T-helper 17 cell (primary cell): ENCODE measurements around the gene MMAB. TPM values are rescaled to one million over a fixed set of nuclear protein-coding genes. Genes with fewer than 3 reads are reported as not detected.

Experiments used
- ATAC-seq: fragments of 150-1000 bp; cut with Tn5 transposase; 2 replicates; pipeline ENCODE4 v1.10.0; 2021; ENCODE audit warnings: mild to moderate bottlenecking, moderate library complexity
- DNase-seq, 3 donors: peaks; one replicate each; pipeline versions ENCODE4 v3.0.0 to v3.0.0-alpha.2; 2020 to 2021
- H3K9me3 ChIP-seq: one replicate; pipeline ENCODE4 v1.7.0; 2013; ENCODE audit warnings: low read length, mild to moderate bottlenecking; ENCODE audit not compliant: control insufficient read depth, poor library complexity, severe bottlenecking
- H3K27ac Mint-ChIP-seq: one replicate; pipeline ENCODE4 v1.8.0; 2022; ENCODE audit warnings: mild to moderate bottlenecking, moderate library complexity, mixed read lengths
- H3K27me3 Mint-ChIP-seq: one replicate; pipeline ENCODE4 v1.8.0; 2022; ENCODE audit warnings: mixed read lengths
- H3K36me3 Mint-ChIP-seq: one replicate; pipeline ENCODE4 v1.8.0; 2022; ENCODE audit warnings: low read depth, mixed read lengths
- H3K4me1 Mint-ChIP-seq: one replicate; pipeline ENCODE4 v1.8.0; 2022; ENCODE audit warnings: mild to moderate bottlenecking, mixed read lengths
- H3K4me3 Mint-ChIP-seq: one replicate; pipeline ENCODE4 v1.8.0; 2022; ENCODE audit warnings: mild to moderate bottlenecking, moderate library complexity, mixed read lengths
- total RNA-seq, 4 donors: library from RNA in 2 of 4; stranded (reverse) in 2 of 4; gene quantifications; one replicate each; pipeline ENCODE4 v1.2.3 and lab custom pipeline; 2022 to 2026

Gene MMAB
- total RNA-seq, 2 donors from 2014 or later: 8.0 to 12.1 TPM

DNA sequence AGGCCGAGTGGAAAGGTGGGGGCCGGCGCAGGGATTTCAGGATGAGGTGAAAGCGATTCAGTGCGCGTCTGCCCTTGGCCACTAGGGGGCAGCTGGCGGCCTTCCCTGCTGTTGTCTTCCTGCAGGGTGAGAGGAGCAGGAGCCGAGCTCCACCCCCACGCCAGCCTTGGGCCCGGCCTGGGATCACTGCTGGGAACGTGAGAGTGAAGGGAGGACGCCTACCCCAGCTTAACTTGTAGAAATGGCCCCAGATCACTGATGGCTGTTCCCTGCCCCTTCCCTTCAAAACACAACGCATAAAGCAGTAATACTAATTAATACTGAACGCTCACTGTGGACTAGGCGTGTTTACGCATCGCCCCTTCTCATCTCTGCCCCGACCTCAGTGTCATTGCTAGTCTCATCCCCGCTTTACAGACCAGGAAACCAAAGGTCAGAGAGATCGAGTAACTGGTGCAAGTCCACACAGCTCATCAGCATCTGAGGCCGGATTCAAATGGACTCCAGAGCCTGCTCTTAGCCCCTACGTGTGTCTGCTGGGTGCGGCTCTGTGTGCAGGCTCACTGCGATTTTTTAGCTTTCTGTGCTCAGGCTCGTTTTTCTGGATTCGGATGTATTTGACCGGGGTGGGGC is 24.6 kb upstream of the MMAB start:
- Mint-ChIP-seq H3K27me3 (no peaks in the 10 kb centered on the region), H3K4me1 (peaks cover 30% of the 10 kb centered on the region), H3K36me3 (no peaks in the 10 kb centered on the region), H3K27ac (peak overlapping the region; percentile 1), H3K4me3 (peak overlapping the region; percentile 33)
- no peaks in the 10 kb centered on the region for H3K9me3 ChIP-seq
- ATAC-seq: peak; percentile 62
- DNase-seq: peak; percentile 36 to 52 (median 51)

DNA sequence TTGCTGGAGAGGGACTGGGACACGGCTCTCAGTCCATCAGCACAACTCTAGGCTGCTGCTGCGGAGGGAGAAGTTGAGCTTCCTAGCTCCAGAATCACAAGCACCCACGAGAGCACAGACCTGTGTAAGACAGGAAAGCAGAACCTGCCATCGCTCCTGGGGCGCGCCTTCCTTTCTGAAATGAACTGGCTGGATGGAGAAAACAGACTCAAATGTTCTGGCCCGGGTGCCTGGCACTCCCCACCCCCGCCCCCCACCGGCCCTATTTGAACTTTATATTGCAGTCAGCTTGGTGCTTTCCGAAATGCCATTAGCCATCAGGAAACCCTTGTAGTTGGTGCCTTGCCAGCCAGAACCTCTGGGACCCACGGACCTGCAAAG is 24.1 kb upstream of the MMAB start:
- H3K9me3 ChIP-seq: no peaks in the 10 kb centered on the region
- H3K4me3 Mint-ChIP-seq: peak overlapping the region; percentile 33
- H3K36me3 Mint-ChIP-seq: no peaks in the 10 kb centered on the region
- H3K27ac Mint-ChIP-seq: no peak overlapping the region
- H3K4me1 Mint-ChIP-seq: peaks cover 30% of the 10 kb centered on the region
- no peaks in the 10 kb centered on the region for H3K27me3 Mint-ChIP-seq
- no peak for ATAC-seq
- DNase-seq: no peak

DNA sequence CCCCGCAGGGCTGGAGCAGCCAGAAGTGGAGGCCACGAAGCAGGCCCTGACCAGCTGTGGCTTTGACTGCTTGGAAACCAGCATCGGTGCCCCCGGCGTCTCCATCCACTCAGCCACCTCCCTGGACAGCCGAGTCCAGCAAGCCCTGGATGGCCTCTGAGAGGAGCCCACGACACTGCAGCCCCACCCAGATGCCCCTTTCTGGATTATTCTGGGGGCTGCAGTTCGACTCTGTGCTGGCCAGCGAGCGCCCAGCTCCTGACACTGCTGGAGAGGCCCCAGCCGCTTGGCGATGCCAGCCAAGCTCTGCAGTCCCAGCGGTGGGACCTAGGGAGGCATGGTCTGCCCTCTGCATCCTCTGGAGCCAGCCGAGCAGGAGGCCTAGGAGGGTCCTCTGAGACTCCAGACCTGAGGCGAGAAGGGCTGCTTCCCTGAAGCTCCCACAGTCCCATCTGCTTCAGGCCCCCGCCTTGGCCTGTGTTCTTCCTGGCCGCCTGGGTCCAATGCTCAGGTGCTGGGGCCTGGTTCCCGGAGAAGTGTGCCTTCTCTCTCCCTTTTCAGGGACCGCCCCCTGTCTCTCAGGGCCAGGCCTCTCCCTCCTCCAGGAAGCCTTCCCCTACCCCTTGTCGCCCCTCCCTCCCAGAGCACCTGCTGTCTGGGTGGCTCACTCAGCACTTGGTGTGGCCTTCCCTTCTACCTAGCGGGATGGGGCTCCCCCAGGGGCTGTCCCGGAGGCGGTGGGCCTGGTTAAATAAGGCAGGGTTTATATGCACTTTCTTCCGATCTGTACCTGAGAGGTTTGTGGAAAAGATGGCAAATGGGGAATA is 23.3 kb upstream of the MMAB start:
- H3K9me3 ChIP-seq: no peaks in the 10 kb centered on the region
- Mint-ChIP-seq H3K27ac (no peak overlapping the region), H3K27me3 (no peaks in the 10 kb centered on the region), H3K4me3 (no peak overlapping the region), H3K4me1 (peaks cover 30% of the 10 kb centered on the region), H3K36me3 (no peaks in the 10 kb centered on the region)
- DNase-seq: no peak
- ATAC-seq: no peak

DNA sequence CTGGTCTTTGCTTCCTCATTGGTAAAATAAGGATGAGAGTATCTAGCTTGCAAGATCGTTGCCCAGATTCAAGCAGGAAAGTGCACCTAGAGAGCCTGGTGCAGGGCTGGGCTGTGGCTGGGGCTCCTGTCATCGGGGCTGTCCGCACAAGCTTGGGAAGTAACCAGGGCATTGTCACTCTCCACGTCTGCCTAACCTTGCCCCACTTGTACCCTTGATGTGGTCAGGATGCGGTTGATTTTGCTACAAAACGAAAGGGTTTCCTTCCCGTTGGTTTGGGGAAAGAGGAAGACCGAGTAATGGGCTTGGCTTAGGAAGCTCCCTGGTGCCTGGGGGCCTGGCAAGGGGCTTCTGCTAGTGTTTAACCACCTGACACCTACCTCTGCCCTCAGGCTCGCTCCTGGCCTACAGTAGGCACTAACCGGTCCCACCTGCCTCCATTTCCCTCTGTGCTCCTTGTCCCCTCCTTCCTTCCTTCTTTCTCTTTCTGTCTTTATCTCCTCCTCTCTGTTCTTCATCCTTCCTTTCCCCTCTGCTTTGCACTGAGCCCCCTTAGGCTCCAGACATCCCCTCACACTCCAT is 22.1 kb upstream of the MMAB start:
- Mint-ChIP-seq H3K27ac (no peak overlapping the region), H3K4me1 (peaks cover 32% of the 10 kb centered on the region), H3K4me3 (peak overlapping the region; percentile 43), H3K36me3 (no peaks in the 10 kb centered on the region), H3K27me3 (no peaks in the 10 kb centered on the region)
- ATAC-seq: peak; percentile 76
- DNase-seq: peak in 1 of 3 donors; percentile 11
- H3K9me3 ChIP-seq: no peaks in the 10 kb centered on the region

DNA sequence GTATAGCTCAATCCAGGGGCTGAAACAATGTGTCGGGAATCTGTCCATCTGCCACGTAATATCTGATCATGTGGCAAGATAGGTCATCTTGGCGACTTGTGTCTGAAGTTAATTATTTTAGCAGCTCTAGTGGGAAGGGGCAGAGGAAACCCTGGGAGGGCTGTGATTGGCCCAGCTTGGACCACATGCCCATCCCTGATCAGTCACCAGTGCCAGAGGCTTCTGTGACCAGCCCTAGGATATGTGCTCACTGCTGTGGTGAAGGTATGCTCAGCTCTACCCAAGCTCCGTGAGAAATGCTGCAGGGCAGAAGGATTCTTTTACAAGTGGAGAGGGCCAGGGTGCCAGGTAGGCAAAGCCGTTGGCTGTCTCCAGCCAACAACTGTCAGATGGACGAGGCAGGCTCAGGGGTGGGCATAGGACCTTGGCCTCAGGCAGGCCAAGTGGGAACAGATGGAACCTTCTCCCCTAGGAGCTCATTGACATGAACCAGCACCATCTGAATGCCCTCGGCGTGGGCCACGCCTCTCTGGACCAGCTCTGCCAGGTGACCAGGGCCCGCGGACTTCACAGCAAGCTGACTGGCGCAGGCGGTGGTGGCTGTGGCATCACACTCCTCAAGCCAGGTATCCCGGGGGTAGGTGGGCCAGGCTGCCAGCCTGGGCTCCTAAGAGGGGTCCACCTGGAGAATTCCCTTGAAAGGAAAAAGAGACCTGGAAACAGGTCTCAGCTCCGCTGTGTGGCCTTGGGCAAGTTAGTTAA is 21.4 kb upstream of the MMAB start:
- H3K4me1 Mint-ChIP-seq: peaks cover 32% of the 10 kb centered on the region
- H3K4me3 Mint-ChIP-seq: no peak overlapping the region
- H3K9me3 ChIP-seq: no peaks in the 10 kb centered on the region
- no peaks in the 10 kb centered on the region for H3K36me3 Mint-ChIP-seq
- no peaks in the 10 kb centered on the region for H3K27me3 Mint-ChIP-seq
- ATAC-seq: no peak
- DNase-seq: no peak
- H3K27ac Mint-ChIP-seq: no peak overlapping the region

DNA sequence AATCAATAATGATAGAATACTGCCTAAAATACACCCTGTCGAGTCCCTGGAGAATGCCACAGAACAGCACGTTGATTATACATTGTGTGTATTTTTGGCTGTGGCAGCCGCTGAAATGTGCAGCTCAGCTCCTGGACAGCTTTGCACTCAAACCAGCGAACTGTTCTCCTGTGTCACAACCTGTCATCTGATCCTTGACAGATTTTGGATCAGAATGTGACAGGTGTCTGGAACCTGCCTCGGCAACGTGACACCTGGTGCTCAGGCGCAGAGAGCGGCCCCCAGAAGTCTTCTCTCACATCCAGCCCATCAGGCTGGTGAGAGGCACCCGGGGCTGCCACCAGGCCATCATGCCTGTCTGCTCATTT is 19.6 kb upstream of the MMAB start:
- no peaks in the 10 kb centered on the region for H3K9me3 ChIP-seq
- ATAC-seq: no peak
- no peak for DNase-seq
- H3K36me3 Mint-ChIP-seq: no peaks in the 10 kb centered on the region
- no peak overlapping the region for H3K27ac Mint-ChIP-seq
- no peaks in the 10 kb centered on the region for H3K27me3 Mint-ChIP-seq
- H3K4me1 Mint-ChIP-seq: peaks cover 30% of the 10 kb centered on the region
- no peak overlapping the region for H3K4me3 Mint-ChIP-seq

DNA sequence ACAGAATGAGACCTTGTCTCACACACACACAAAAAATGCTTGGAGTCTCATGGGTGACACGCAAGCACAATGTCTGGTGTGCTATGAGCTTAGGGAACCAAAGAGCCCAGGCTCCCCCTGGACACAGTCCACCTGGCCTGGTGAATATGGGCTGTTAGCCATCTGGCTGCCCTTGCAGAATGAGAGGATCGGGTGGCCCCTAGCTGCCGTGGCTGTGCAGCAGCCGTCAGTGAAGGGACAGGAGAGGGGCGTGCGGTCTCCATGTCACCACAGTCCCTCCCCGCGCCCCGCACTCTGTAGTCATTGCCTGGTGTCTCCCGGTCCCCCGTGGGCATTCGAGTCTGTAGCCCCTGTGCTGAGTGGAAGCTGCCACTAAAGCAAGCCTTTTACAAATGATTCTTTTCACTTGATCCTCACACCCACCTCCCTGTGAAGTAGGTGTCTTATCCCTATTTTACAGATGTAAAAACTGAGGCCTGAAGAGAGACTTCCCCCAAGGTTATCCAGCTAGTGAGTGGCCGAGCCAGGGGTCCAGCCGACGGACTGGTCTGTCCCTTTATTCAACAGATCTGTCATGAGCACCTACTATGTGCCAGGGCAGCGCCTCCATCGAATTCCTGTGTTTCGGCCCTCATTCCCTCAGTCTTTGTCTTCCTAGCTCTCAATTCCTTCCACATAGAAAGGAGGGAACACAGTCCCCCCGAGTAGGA is 19.0 kb upstream of the MMAB start:
- Mint-ChIP-seq H3K27me3 (no peaks in the 10 kb centered on the region), H3K27ac (no peak overlapping the region), H3K36me3 (no peaks in the 10 kb centered on the region), H3K4me3 (no peak overlapping the region), H3K4me1 (peaks cover 27% of the 10 kb centered on the region)
- ATAC-seq (no peak), DNase-seq (no peak)
- H3K9me3 ChIP-seq: no peaks in the 10 kb centered on the region

DNA sequence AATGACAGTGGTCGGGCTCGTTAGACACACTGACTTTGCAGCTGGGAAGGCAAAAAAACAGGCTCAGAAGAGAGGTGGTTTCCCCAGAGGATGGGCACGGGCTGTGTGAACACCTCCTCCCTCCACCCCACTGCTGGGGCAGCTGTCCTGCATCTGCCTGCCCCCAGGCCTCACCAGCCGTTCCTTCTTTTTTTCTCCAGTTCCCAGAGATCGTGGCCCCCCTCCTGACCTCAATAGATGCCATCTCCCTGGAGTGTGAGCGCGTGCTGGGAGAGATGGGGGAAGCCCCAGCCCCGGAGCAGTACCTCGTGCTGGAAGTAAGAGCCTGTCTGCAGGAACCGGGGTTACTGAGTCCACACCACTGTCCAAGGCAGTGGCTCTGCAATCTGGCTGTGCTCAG is 17.7 kb upstream of the MMAB start:
- Mint-ChIP-seq H3K27ac (no peak overlapping the region), H3K4me3 (no peak overlapping the region), H3K36me3 (no peaks in the 10 kb centered on the region), H3K27me3 (no peaks in the 10 kb centered on the region), H3K4me1 (peaks cover 21% of the 10 kb centered on the region)
- DNase-seq (no peak), ATAC-seq (no peak)
- H3K9me3 ChIP-seq: no peaks in the 10 kb centered on the region

DNA sequence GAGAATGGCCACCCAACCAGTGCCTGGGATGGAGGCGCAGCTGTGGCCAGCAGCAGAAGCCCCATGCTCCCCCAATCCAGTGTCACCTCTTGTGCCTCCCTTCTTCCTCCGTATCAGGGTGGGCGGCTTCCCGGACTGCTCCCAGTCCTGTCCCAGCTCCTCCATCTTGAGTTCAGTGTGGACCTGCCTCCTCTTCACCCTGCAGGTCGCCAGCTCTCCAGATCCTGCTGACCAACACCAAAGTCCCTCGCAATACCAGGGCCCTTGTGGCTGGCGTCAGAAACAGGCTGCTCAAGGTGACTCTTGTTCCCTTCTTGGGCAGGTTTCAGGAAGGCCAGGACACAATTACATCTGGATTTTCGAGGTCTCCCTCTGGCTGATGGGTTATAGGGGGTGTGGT is 17.3 kb upstream of the MMAB start:
- H3K4me1 Mint-ChIP-seq: peaks cover 16% of the 10 kb centered on the region
- H3K9me3 ChIP-seq: no peaks in the 10 kb centered on the region
- H3K36me3 Mint-ChIP-seq: no peaks in the 10 kb centered on the region
- H3K27ac Mint-ChIP-seq: no peak overlapping the region
- ATAC-seq (no peak), DNase-seq (no peak)
- H3K4me3 Mint-ChIP-seq: no peak overlapping the region
- H3K27me3 Mint-ChIP-seq: no peaks in the 10 kb centered on the region

DNA sequence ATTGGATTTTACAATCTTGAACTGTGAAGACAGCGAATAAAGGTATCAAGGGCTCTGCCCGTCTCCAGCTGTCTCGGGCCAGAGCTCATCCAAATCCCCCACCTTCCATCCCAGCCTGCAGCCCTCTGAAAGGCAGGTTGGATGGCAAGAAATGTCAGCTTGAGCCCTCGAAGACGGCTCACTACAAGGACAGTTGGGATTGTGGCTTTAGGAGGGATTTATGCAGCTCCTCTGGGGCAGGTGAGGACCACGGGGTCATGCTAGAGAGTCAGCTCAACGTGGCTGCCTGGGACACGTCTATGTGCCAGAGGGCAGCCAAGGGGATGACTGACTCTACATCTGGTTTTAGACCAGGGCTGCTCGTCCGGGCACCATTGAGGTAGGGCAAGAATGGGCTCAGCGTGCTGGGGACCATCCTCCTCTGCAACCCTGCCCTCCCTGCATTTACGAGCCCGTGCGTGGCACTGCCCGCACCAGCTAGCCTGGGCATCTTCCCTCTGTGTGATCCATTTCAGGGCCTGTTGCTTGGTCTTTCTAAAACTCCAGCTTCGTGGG is 16.5 kb upstream of the MMAB start:
- H3K9me3 ChIP-seq: no peaks in the 10 kb centered on the region
- Mint-ChIP-seq H3K4me3 (no peak overlapping the region), H3K27me3 (no peaks in the 10 kb centered on the region), H3K4me1 (peaks cover 8% of the 10 kb centered on the region), H3K27ac (no peak overlapping the region), H3K36me3 (no peaks in the 10 kb centered on the region)
- no peak for ATAC-seq
- DNase-seq: no peak

DNA sequence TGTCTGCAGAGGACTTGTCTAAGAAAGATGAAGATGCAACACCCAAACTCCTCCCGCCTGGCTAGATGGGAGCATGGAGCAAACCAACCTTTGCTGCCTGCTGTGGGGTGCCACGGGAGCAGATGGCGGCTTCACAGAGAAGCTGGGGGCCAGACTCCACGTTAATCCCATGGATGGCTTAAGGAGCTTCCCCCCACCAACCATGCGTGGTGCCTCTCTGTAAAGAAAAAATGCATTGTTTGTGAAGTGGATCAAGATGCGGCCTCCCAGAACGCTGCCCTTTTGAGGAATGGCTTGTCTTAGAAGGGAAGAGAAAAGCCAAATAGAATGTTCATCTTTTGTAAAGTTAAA is 15.9 kb upstream of the MMAB start:
- ATAC-seq (no peak), DNase-seq (no peak)
- H3K27me3 Mint-ChIP-seq: no peaks in the 10 kb centered on the region
- H3K4me1 Mint-ChIP-seq: peaks cover 3% of the 10 kb centered on the region
- H3K27ac Mint-ChIP-seq: no peak overlapping the region
- H3K9me3 ChIP-seq: no peaks in the 10 kb centered on the region
- no peak overlapping the region for H3K4me3 Mint-ChIP-seq
- H3K36me3 Mint-ChIP-seq: no peaks in the 10 kb centered on the region

DNA sequence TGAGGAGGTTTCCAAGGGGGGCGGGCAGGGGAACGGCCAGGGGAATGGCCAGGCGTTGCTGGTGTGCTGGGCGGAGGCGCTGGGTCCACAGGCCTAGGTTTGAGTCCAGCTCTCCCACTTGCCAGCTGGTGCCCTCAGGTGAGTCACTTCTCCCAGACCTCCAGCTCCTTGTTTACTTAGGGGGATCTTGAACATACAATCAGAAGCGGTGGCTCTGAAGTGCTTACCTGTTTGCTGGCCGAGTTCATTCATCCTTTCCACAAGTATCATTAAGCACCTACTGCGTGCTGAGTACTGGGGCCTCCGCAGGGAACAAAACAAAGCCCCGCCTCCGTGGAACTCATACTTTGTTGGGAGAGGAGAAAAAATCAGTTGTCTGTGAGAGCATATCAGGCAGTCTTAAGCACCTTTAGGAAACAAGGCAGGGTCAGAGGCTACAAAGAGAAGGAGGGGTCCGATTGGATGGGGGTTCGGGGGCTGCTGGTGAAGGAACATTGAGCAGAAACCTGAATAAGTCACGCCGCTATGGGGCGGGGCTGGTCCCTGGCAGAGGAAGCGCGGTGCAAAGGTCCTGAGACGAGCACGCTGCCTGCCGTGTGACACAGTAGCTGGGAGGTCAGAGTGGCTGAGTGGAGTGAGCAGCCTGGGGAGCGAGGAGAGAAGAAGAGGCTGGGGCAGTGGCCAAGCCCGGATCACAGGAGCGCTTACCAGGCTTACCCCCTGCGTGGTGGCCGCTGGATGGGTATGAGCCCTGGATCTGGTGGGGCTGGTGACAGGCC is 15.3 kb upstream of the MMAB start:
- DNase-seq (no peak), ATAC-seq (no peak)
- no peak overlapping the region for H3K4me3 Mint-ChIP-seq
- no peak overlapping the region for H3K27ac Mint-ChIP-seq
- H3K9me3 ChIP-seq: no peaks in the 10 kb centered on the region
- H3K36me3 Mint-ChIP-seq: no peaks in the 10 kb centered on the region
- peaks cover 2% of the 10 kb centered on the region for H3K4me1 Mint-ChIP-seq
- H3K27me3 Mint-ChIP-seq: no peaks in the 10 kb centered on the region
